ENCODE results near the gene ACSS1.

Gene ACSS1

GRCh38 chr20:24961384-24962181 is 96.4 kb downstream of the ACSS1 start:
- in situ Hi-C loops (cut with MboI; ENCODE audit: low sequenced_read_pairs) = no loop called here

GRCh38 chr20:24960861-24961260 is 97.1 kb downstream of the ACSS1 start:
- in situ Hi-C loops (cut with MboI; ENCODE audit: low sequenced_read_pairs) = no loop called here

GRCh38 chr20:24960302-24960801 is 97.6 kb downstream of the ACSS1 start:
- in situ Hi-C loops (cut with MboI; ENCODE audit: low sequenced_read_pairs) = no loop called here

- in situ Hi-C loops (cut with MboI; ENCODE audit: low sequenced_read_pairs) = no loop called here
Observed at GRCh38 chr20:24959591-24960301, 98.2 kb downstream of the ACSS1 start.

GRCh38 chr20:24958506-24959385 is 99.2 kb downstream of the ACSS1 start:
- in situ Hi-C loops (cut with MboI; ENCODE audit: low sequenced_read_pairs) = no loop called here

- in situ Hi-C loops (cut with MboI; ENCODE audit: low sequenced_read_pairs) = no loop called here
Observed at GRCh38 chr20:24957326-24958016, 100.5 kb downstream of the ACSS1 start.
